GM12878 (cell line): ENCODE data around the gene PSG1. TPM values are rescaled to one million over a fixed set of nuclear protein-coding genes. Genes with fewer than 3 reads are reported as not detected.

Experiments
- polyA plus RNA-seq, 11 experiments: library from polyadenylated mRNA; depleted of rRNA in 4 of 11; unstranded in 6 of 11; stranded (reverse) in 5 of 11; fragments of >200 nt; fragmentation: Nextera tagmentation in 4 of 11; fragmentation: Illumina TruSeq in 1 of 11; extraction: Ambion mirVana in 4 of 11; extraction: Trizol in 1 of 11; gene quantifications; 1 replicate in 1 of 11; 2 replicates in 10 of 11; pipeline versions ENCODE4 v1.2.1 to v1.2.3, GENCODE V29; 2011 to 2016; ENCODE audit warnings: inconsistent platforms in 2 of 11, missing spikeins in 2 of 11, low read depth in 1 of 11
- total RNA-seq, 4 experiments: library from RNA; depleted of rRNA in 3 of 4; stranded (reverse); fragments of >200 nt in 3 of 4; fragmentation: Illumina TruSeq in 1 of 4; extraction: Trizol in 1 of 4; gene quantifications; 2 replicates each; pipeline versions ENCODE4 v1.2.1 to v1.2.3, GENCODE V29; 2013 to 2021

The PSG1 gene
- total and polyA plus RNA-seq, 10 of the 15 experiments (the other 5 are each of a cell fraction or from before 2014, with no cell fraction given), result not detected

Other genes with a start within 250 kb of the PSG1 start
- not detected in 2 replicates for gene PSG3, start 139.2 kb downstream of the PSG1 start, total RNA-seq (2014; rRNA removed)
- gene PSG3, start 139.2 kb downstream of the PSG1 start, total RNA-seq (2014; rRNA removed; fragmentation: Illumina TruSeq; extraction: Trizol), result not detected in 2 replicates
- gene PSG3, start 139.2 kb downstream of the PSG1 start, total RNA-seq (2021), result not detected in 2 replicates
- gene PSG3, start 139.2 kb downstream of the PSG1 start, polyA plus RNA-seq (2011; rRNA removed), result not detected in 2 replicates
- gene PSG3, start 139.2 kb downstream of the PSG1 start, polyA plus RNA-seq (2014; fragmentation: Illumina TruSeq; extraction: Trizol), result not detected in 2 replicates
- not detected for gene PSG3, start 139.2 kb downstream of the PSG1 start, polyA plus RNA-seq (2014; fragmentation: Nextera tagmentation; extraction: Ambion mirVana)
- gene PSG3, start 139.2 kb downstream of the PSG1 start, polyA plus RNA-seq (2014; rRNA removed), result not detected in 2 replicates
- gene PSG3, start 139.2 kb downstream of the PSG1 start, polyA plus RNA-seq (2016; fragmentation: Nextera tagmentation; extraction: Ambion mirVana), result not detected
- not detected in 2 replicates for gene PSG8, start 114.0 kb downstream of the PSG1 start, total RNA-seq (2014; rRNA removed)
- gene PSG8, start 114.0 kb downstream of the PSG1 start, total RNA-seq (2014; rRNA removed; fragmentation: Illumina TruSeq; extraction: Trizol), result not detected in 2 replicates
- gene PSG8, start 114.0 kb downstream of the PSG1 start, total RNA-seq (2021), result not detected in 2 replicates
- not detected in 2 replicates for gene PSG8, start 114.0 kb downstream of the PSG1 start, polyA plus RNA-seq (2011; rRNA removed)
- not detected in 2 replicates for gene PSG8, start 114.0 kb downstream of the PSG1 start, polyA plus RNA-seq (2014; fragmentation: Illumina TruSeq; extraction: Trizol)
- gene PSG8, start 114.0 kb downstream of the PSG1 start, polyA plus RNA-seq (2014; fragmentation: Nextera tagmentation; extraction: Ambion mirVana), result not detected
- gene PSG8, start 114.0 kb downstream of the PSG1 start, polyA plus RNA-seq (2014; rRNA removed), result not detected in 2 replicates
- not detected for gene PSG8, start 114.0 kb downstream of the PSG1 start, polyA plus RNA-seq (2016; fragmentation: Nextera tagmentation; extraction: Ambion mirVana)
- gene PSG6, start 38.2 kb upstream of the PSG1 start, total RNA-seq (2014; rRNA removed), result not detected in 2 replicates
- not detected in 2 replicates for gene PSG6, start 38.2 kb upstream of the PSG1 start, total RNA-seq (2014; rRNA removed; fragmentation: Illumina TruSeq; extraction: Trizol)
- not detected in 2 replicates for gene PSG6, start 38.2 kb upstream of the PSG1 start, total RNA-seq (2021)
- gene PSG6, start 38.2 kb upstream of the PSG1 start, polyA plus RNA-seq (2011; rRNA removed), result not detected in 2 replicates
- gene PSG6, start 38.2 kb upstream of the PSG1 start, polyA plus RNA-seq (2014; fragmentation: Illumina TruSeq; extraction: Trizol), result not detected in 2 replicates
- gene PSG6, start 38.2 kb upstream of the PSG1 start, polyA plus RNA-seq (2014; fragmentation: Nextera tagmentation; extraction: Ambion mirVana), result not detected
- gene PSG6, start 38.2 kb upstream of the PSG1 start, polyA plus RNA-seq (2014; rRNA removed), result not detected in 2 replicates
- gene PSG6, start 38.2 kb upstream of the PSG1 start, polyA plus RNA-seq (2016; fragmentation: Nextera tagmentation; extraction: Ambion mirVana), result not detected
- not detected in 2 replicates for gene PSG7, start 57.5 kb upstream of the PSG1 start, total RNA-seq (2014; rRNA removed)
- not detected in 2 replicates for gene PSG7, start 57.5 kb upstream of the PSG1 start, total RNA-seq (2014; rRNA removed; fragmentation: Illumina TruSeq; extraction: Trizol)
- gene PSG7, start 57.5 kb upstream of the PSG1 start, total RNA-seq (2021), result not detected in 2 replicates
- not detected in 2 replicates for gene PSG7, start 57.5 kb upstream of the PSG1 start, polyA plus RNA-seq (2011; rRNA removed)
- gene PSG7, start 57.5 kb upstream of the PSG1 start, polyA plus RNA-seq (2014; fragmentation: Illumina TruSeq; extraction: Trizol), result not detected in 2 replicates
- gene PSG7, start 57.5 kb upstream of the PSG1 start, polyA plus RNA-seq (2014; fragmentation: Nextera tagmentation; extraction: Ambion mirVana), result not detected
- gene PSG7, start 57.5 kb upstream of the PSG1 start, polyA plus RNA-seq (2014; rRNA removed), result not detected in 2 replicates
- gene PSG7, start 57.5 kb upstream of the PSG1 start, polyA plus RNA-seq (2016; fragmentation: Nextera tagmentation; extraction: Ambion mirVana), result not detected
- not detected in 2 replicates for gene PSG11, start 146.8 kb upstream of the PSG1 start, total RNA-seq (2014; rRNA removed)
- not detected in 2 replicates for gene PSG11, start 146.8 kb upstream of the PSG1 start, total RNA-seq (2014; rRNA removed; fragmentation: Illumina TruSeq; extraction: Trizol)
- not detected in 2 replicates for gene PSG11, start 146.8 kb upstream of the PSG1 start, total RNA-seq (2021)
- not detected in 2 replicates for gene PSG11, start 146.8 kb upstream of the PSG1 start, polyA plus RNA-seq (2011; rRNA removed)
- gene PSG11, start 146.8 kb upstream of the PSG1 start, polyA plus RNA-seq (2014; fragmentation: Illumina TruSeq; extraction: Trizol), result not detected in 2 replicates
- not detected for gene PSG11, start 146.8 kb upstream of the PSG1 start, polyA plus RNA-seq (2014; fragmentation: Nextera tagmentation; extraction: Ambion mirVana)
- not detected in 2 replicates for gene PSG11, start 146.8 kb upstream of the PSG1 start, polyA plus RNA-seq (2014; rRNA removed)
- not detected for gene PSG11, start 146.8 kb upstream of the PSG1 start, polyA plus RNA-seq (2016; fragmentation: Nextera tagmentation; extraction: Ambion mirVana)
- not detected in 2 replicates for gene PSG2, start 203.0 kb upstream of the PSG1 start, total RNA-seq (2014; rRNA removed)
- gene PSG2, start 203.0 kb upstream of the PSG1 start, total RNA-seq (2014; rRNA removed; fragmentation: Illumina TruSeq; extraction: Trizol), result not detected in 2 replicates
- not detected in 2 replicates for gene PSG2, start 203.0 kb upstream of the PSG1 start, total RNA-seq (2021)
- not detected in 2 replicates for gene PSG2, start 203.0 kb upstream of the PSG1 start, polyA plus RNA-seq (2011; rRNA removed)
- not detected in 2 replicates for gene PSG2, start 203.0 kb upstream of the PSG1 start, polyA plus RNA-seq (2014; fragmentation: Illumina TruSeq; extraction: Trizol)
- gene PSG2, start 203.0 kb upstream of the PSG1 start, polyA plus RNA-seq (2014; fragmentation: Nextera tagmentation; extraction: Ambion mirVana), result not detected
- gene PSG2, start 203.0 kb upstream of the PSG1 start, polyA plus RNA-seq (2014; rRNA removed), result not detected in 2 replicates
- gene PSG2, start 203.0 kb upstream of the PSG1 start, polyA plus RNA-seq (2016; fragmentation: Nextera tagmentation; extraction: Ambion mirVana), result not detected